ENCODE data around the gene OR5K1. TPM values are rescaled to one million over a fixed set of nuclear protein-coding genes. Genes with fewer than 3 reads are reported as not detected.

Gene OR5K1
- under 1 TPM in 2 of 8 experiments, not detected in 6; 0.10 to 0.28 TPM for total RNA-seq

DNA sequence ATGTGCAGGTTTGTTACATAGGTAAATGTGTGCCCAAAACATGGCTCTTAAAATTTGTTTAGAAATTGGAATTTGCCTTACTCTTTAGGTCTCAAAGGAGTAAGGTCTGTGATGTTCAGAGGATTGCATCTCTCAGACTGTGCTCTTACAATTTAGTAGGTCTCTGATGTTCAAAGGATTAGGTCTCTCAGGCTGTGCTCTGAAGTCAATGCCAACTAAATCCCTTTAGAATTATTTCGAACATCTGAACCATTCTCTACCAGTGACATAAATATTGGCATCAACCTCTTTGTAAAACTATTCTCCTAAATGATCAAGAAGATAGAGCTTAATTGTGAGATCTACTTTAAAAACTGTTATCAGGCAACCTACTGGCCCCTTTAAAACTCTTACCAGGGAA lies at the start of gene OR5K1:
Gene OR5K1, plus strand, starts transcription at position 301 of the 400 bp plus-strand sequence. CDS start 6,376 bp downstream, outside the sequence.
- Histone ChIP-seq H3K27ac (no peak within 1 kb of the TSS), H3K4me1 (replicated peaks in 1 of 2) (no peaks in the 10 kb centered on the region), H3K4me3 (no peak within 1 kb of the TSS)
- in situ Hi-C loops (cut with MboI; ENCODE audit: low pct_unique_long_range_greater_than_20kb in 2 of 9, low sequenced_read_pairs in 9 of 9, unreplicated experiment in 9 of 9), result no loop called here
- 0 to 100% (median 20%) methylated on average over 1 of the region's 1 CpG; no CpG with 5 or more reads in 1 of the 10 experiments for WGBS, 10 experiments
- no peak for ATAC-seq (replicated peaks in 6 of 8)

DNA sequence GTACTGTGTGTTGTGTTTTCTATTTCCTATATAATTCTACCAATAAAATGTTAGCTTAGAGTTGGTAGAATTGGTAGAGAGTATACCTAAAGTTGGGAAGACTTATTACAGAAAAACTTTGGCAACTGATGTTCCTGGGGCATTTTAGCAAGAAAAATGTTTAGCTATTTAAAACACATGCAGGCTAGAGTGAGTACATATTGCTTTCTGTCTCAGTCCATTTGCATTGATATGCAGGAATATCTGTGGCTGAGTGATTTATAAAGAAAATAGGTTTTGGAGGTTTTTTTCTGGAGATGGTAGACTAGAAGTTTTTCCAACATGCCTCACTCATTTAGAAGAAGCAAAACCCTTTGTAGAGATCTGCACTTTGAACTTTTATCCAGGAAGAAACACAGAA lies 30.4 kb upstream of the OR5K1 start:
- H3K4me1 ChIP-seq (replicated peaks in 1 of 2), result no peaks in the 10 kb centered on the region
- in situ Hi-C loops (cut with MboI; ENCODE audit: low pct_unique_long_range_greater_than_20kb in 2 of 9, low sequenced_read_pairs in 9 of 9, unreplicated experiment in 9 of 9), result no loop called here
- H3K27ac ChIP-seq, result no peak overlapping the region
- no peak overlapping the region for H3K4me3 ChIP-seq
- peak in 2 of 8 experiments; percentile 53 to 64 for ATAC-seq (replicated peaks in 6 of 8)

DNA sequence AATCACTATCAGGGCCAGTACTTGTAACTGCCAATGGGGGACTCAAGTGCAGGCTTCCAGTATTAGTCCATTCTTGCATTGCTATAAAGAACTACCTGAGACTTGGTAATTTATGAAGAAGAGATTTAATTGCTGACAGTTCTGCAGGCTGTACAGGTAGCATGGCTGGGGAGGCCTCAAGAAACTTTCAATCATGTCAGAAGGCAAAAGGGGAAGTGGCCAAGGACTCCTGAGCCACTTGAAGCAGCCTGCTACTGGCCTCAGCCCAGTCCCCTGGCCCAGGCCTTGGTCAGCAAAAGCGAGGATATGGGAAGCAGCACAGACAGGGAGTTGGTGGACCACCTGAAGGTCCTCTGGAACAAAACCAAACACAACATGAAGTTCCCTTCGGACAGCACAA lies 29.2 kb upstream of the OR5K1 start:
- H3K4me1 ChIP-seq (replicated peaks in 1 of 2), result no peaks in the 10 kb centered on the region
- no peak for ATAC-seq (replicated peaks in 6 of 8)
- H3K4me3 ChIP-seq, result no peak overlapping the region
- 0 to 50% (median 10%) methylated on average over 1 to 2 of the region's 2 CpGs; no CpG with 5 or more reads in 2 of the 10 experiments for WGBS, 10 experiments
- in situ Hi-C loops (cut with MboI; ENCODE audit: low pct_unique_long_range_greater_than_20kb in 2 of 9, low sequenced_read_pairs in 9 of 9, unreplicated experiment in 9 of 9), result no loop called here
- no peak overlapping the region for H3K27ac ChIP-seq

DNA sequence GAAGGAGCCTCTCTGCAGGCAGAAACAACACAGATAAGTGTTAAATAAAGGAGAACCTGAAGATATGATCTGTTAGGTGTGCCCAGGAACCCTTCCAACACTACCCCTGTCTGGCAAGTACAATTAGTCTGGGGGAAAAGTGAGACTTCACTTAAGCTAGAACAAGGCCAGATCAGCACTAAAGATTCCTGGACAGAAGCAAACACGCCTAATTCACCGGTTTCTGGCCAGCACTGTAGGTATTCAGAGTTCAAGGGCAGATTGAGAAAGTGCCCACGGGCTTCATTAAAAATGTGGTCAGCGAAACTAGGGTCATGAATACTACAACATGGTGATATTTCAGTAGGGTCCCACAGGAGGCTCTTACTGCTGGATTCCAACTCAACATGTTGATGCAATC lies 28.6 kb upstream of the OR5K1 start:
- 70 to 90% (median 81%) methylated on average over 2 to 4 of the region's 4 CpGs; no CpG with 5 or more reads in 6 of the 10 experiments for WGBS, 10 experiments
- Histone ChIP-seq H3K27ac (no peak overlapping the region), H3K4me1 (replicated peaks in 1 of 2) (no peaks in the 10 kb centered on the region), H3K4me3 (no peak overlapping the region)
- in situ Hi-C loops (cut with MboI; ENCODE audit: low pct_unique_long_range_greater_than_20kb in 2 of 9, low sequenced_read_pairs in 9 of 9, unreplicated experiment in 9 of 9), result no loop called here
- peak in 1 of 8 experiments; percentile 21 for ATAC-seq (replicated peaks in 6 of 8)

DNA sequence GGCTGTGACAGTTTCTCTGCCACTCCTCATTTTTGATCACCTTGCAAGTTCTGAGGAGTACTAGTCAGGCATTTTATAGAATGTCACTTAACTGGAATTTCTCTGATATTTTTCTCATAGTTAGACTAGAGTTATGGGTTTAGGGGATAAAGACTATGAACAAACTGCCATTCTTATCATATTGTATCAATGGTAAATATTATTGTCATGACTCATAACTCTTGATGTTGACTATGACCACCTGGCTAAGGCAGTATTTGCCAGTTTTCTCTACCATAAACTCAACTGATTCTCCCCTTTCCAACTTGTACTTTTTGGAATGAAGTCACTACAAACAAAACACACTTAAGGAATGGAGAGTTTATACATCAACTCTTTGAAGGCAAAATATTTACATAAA lies 22.7 kb upstream of the OR5K1 start:
- Histone ChIP-seq H3K27ac (no peak overlapping the region), H3K4me1 (replicated peaks in 1 of 2) (no peaks in the 10 kb centered on the region), H3K4me3 (no peak overlapping the region)
- in situ Hi-C loops (cut with MboI; ENCODE audit: low pct_unique_long_range_greater_than_20kb in 2 of 9, low sequenced_read_pairs in 9 of 9, unreplicated experiment in 9 of 9), result no loop called here
- no peak for ATAC-seq (replicated peaks in 6 of 8)

DNA sequence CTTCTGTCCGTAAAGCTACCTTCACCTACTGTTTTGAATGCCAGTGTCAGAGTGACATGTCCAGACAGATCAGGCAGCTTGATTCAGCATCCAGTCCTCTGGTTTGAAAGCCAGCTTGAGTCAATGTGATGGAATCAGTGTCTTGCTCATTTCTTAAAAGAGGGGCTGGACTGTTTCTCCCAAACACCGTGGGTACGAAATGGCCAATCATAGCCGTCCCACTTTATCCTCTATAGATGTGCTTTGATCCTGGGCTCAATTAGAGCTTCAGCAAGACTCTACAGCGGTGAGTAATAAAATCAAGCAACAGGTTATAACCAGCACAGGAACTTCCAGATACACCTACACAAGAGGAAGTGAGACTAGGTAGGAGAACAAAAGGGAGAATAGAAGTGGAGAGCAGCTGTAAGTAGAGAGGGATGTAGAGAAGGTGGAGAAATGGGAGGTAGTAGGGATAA lies 17.0 kb upstream of the OR5K1 start:
- in situ Hi-C loops (cut with MboI; ENCODE audit: low pct_unique_long_range_greater_than_20kb in 2 of 9, low sequenced_read_pairs in 9 of 9, unreplicated experiment in 9 of 9), result no loop called here
- Histone ChIP-seq H3K27ac (no peak overlapping the region), H3K4me1 (replicated peaks in 1 of 2) (no peaks in the 10 kb centered on the region), H3K4me3 (no peak overlapping the region)
- no peak for ATAC-seq (replicated peaks in 6 of 8)
- 16 to 95% (median 79%) methylated on average over 1 to 5 of the region's 5 CpGs for WGBS, 10 experiments

DNA sequence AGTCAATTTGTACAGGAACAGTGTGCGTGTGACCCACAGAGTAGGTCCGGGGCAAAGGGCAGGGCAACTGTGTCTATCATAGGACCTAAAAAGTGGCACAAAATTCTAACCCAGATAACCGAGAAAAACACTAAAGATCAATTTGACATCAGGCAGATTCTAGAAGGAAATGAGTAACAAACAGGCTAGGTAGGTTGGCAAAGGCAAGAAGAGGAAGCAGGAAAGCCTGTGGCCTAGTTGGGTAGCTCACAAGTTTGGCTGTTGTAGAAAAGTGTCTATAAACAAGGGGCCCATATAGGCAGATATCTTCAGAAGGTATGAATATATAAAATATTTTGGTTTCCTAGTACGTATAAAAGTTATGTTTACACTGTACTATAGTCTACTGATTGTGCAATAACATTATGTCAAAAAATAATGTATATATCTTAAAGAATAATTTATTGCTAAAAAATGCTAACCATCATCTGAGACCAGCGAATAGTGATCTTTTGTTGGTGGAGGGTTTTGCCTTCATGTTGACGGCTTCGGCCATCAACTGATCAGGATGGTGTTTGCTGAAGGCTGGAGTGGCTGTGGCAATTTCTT lies 13.3 kb upstream of the OR5K1 start:
- H3K27ac ChIP-seq, result no peak overlapping the region
- H3K4me3 ChIP-seq, result no peak overlapping the region
- ATAC-seq (replicated peaks in 6 of 8), result no peak
- WGBS, 10 experiments, result 36 to 91% (median 80%) methylated on average over 1 to 7 of the region's 7 CpGs; no CpG with 5 or more reads in 1 of the 10 experiments
- no peaks in the 10 kb centered on the region for H3K4me1 ChIP-seq (replicated peaks in 1 of 2)
- in situ Hi-C loops (cut with MboI; ENCODE audit: low pct_unique_long_range_greater_than_20kb in 2 of 9, low sequenced_read_pairs in 9 of 9, unreplicated experiment in 9 of 9), result no loop called here

DNA sequence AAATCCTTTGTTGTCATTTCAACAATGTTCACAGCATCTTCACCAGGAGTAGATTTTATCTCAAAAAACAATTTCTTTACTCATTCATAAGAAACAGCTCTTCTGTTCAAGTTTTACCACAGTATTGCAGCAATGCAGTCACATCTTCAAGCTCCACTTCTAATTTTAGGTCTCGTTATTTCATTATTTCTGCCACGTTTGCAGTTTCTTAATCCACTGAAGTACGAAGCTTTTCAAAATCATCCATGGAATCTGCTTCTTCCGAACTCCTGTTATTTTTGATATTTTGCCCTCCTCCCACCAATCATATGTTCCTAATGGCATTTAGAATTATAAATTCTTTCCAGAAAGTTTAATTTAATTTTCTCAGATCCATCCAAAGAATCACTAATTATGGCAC lies 12.6 kb upstream of the OR5K1 start:
- H3K4me3 ChIP-seq, result no peak overlapping the region
- in situ Hi-C loops (cut with MboI; ENCODE audit: low pct_unique_long_range_greater_than_20kb in 2 of 9, low sequenced_read_pairs in 9 of 9, unreplicated experiment in 9 of 9), result no loop called here
- no peak overlapping the region for H3K27ac ChIP-seq
- 6 to 91% (median 82%) methylated on average over 1 to 4 of the region's 4 CpGs for WGBS, 10 experiments
- H3K4me1 ChIP-seq (replicated peaks in 1 of 2), result no peaks in the 10 kb centered on the region
- ATAC-seq (replicated peaks in 6 of 8), result no peak

DNA sequence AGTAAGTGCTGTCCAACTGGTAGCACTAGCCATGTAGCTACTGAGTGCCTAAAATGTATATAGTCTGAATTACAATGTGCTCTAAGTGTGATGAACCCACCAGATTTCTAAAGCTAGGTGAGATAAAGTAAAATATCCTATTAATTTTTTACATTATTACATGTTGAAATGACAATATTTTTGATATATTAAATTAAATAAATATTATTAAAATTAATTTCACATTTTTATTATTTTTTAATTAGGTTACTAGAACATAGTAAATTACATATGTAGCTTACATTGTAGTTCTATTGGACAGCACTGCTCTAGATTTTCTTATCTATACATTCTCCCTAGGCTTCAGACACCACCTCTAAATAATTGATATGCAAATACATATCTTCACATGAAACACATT lies 9.2 kb upstream of the OR5K1 start:
- in situ Hi-C loops (cut with MboI; ENCODE audit: low pct_unique_long_range_greater_than_20kb in 2 of 9, low sequenced_read_pairs in 9 of 9, unreplicated experiment in 9 of 9), result no loop called here
- Histone ChIP-seq H3K27ac (no peak overlapping the region), H3K4me1 (replicated peaks in 1 of 2) (no peaks in the 10 kb centered on the region), H3K4me3 (no peak overlapping the region)
- ATAC-seq (replicated peaks in 6 of 8), result no peak

DNA sequence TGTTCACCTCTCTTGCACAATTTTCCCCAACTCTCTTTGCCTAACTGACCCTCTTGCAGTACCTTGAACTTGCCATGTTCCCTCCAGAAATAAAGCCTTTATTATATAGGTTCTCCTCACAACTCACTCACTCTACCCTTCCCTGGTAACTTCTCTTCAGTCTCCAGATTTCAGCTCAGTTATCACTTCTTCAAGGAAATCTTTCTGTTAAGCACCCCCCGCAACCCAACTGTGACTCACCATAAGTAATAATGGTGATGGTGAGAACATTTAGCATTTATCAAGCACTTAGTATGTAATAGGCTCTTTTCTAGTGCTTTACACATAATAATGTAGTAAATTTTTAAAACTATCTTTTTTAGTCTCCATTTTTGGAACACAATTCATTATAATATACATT lies 8.1 kb upstream of the OR5K1 start:
- in situ Hi-C loops (cut with MboI; ENCODE audit: low pct_unique_long_range_greater_than_20kb in 2 of 9, low sequenced_read_pairs in 9 of 9, unreplicated experiment in 9 of 9), result no loop called here
- Histone ChIP-seq H3K4me3 (no peak overlapping the region), H3K27ac (no peak overlapping the region), H3K4me1 (replicated peaks in 1 of 2) (no peaks in the 10 kb centered on the region)
- ATAC-seq (replicated peaks in 6 of 8), result no peak
- WGBS, 10 experiments, result 0 to 100% (median 83%) methylated on average over 1 of the region's 1 CpG; no CpG with 5 or more reads in 4 of the 10 experiments

DNA sequence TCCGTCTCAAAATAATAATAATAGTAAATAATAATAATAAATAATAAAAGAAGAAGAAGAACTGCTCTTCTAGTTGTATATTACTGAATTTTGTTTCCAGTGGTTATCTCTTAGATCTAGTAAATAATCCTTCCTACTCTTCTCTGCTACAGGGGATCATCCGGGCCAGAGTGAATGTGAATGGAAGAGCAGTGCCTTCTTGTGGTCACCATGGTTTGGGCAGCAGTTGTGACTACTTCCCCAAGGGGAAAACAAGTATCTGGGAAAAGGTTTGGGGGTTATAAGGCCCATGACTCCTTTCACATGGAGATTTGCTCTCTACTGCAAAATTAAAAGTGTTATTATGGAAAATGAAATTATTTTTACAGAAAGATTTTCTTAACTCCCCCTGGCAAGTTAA lies 5.5 kb upstream of the OR5K1 start:
- Histone ChIP-seq H3K27ac (no peak overlapping the region), H3K4me1 (replicated peaks in 1 of 2) (no peaks in the 10 kb centered on the region), H3K4me3 (no peak overlapping the region)
- in situ Hi-C loops (cut with MboI; ENCODE audit: low pct_unique_long_range_greater_than_20kb in 2 of 9, low sequenced_read_pairs in 9 of 9, unreplicated experiment in 9 of 9), result no loop called here
- no peak for ATAC-seq (replicated peaks in 6 of 8)
- WGBS, 10 experiments, result 75 to 100% (median 100%) methylated on average over 1 to 2 of the region's 2 CpGs; no CpG with 5 or more reads in 3 of the 10 experiments

DNA sequence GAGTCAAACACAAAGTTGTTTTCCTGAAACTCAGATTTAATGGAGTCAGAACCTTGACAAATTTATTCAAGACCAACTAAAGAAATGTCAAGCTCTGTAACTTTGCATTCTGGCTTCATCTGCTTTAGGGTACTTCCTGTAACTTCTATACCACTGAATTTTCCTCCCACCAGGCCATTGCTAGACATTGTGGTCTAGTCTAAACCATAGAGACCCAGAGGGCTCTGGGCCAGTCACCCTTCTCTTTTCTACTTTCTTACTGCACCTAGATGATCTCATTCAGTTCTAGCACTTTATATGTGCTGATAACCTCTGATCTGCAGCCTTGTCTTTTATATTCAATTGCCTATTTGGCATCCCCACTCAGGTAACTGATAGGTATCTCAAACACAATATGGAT lies 2.8 kb upstream of the OR5K1 start:
- Histone ChIP-seq H3K4me3 (no peak overlapping the region), H3K27ac (no peak overlapping the region), H3K4me1 (replicated peaks in 1 of 2) (no peaks in the 10 kb centered on the region)
- in situ Hi-C loops (cut with MboI; ENCODE audit: low pct_unique_long_range_greater_than_20kb in 2 of 9, low sequenced_read_pairs in 9 of 9, unreplicated experiment in 9 of 9), result no loop called here
- ATAC-seq (replicated peaks in 6 of 8), result no peak

DNA sequence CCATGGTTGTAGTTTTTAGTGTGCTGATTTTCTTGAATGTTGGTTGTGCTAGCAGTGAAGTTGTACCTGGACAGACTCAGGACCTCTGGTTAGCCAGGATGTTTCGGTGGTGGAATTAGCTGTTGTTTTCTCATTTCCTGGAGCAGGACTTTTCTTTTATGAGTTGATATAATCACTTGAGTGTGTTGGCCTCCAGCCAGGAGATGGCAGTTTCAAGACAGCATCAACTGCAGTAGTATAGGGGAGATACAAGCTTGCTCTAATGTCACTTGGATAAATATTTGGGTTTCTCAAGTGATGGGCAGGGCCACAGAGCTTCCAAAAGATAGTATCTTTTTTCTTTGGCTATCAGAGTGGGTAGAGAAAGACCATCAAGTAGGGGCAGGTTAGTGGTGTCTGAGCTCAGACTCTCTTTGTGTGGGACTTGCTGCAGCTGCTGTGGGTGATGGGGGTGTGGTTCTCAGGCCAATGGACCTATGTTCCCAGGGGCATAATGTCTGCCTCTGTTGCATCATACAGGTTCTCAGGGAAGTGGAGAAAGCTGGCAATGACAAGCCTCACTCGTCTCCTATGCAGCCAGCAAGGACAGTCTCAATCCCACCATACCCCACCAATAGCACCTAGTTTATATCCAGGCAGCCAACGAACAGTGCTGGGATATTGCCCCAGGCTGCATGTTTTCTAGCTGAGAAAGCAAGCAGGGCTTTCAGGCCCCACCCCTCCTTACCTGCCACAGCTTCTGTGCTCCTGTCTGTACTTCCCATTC lies 19.9 kb downstream of the OR5K1 start:
- ATAC-seq (replicated peaks in 6 of 8), result no peak
- no peak overlapping the region for H3K4me3 ChIP-seq
- no peaks in the 10 kb centered on the region for H3K4me1 ChIP-seq (replicated peaks in 1 of 2)
- in situ Hi-C loops (cut with MboI; ENCODE audit: low pct_unique_long_range_greater_than_20kb in 2 of 9, low sequenced_read_pairs in 9 of 9, unreplicated experiment in 9 of 9), result loop anchor here in 1 of 9 experiments (25.0 kb wide), 1 partner anchor 96 kb away; the partner anchor contains the start of gene OR5K3
- WGBS, 10 experiments, result 0 to 100% (median 49%) methylated on average over 1 to 2 of the region's 3 CpGs; no CpG with 5 or more reads in 3 of the 10 experiments
- H3K27ac ChIP-seq, result no peak overlapping the region

DNA sequence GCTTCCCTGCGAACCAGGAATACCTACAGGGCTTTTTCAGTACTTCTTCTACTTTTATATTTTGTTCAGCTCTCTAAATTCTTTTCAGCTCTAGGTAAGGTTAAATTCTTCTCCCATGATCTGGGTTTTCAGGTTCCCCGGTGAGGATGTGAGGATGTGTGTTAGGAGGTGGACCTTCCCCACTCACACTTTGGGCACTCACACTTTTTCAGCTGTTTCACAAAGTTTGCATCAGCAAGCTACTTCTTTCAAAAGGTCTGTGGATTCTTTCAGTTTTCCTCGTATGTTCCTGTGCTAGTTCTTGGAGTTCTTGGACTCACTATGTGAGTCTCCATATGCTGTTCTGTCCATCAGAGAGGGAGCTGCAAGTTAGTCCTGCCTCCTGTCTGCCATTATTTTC lies 20.6 kb downstream of the OR5K1 start:
- 0 to 93% (median 72%) methylated on average over 1 to 3 of the region's 3 CpGs; no CpG with 5 or more reads in 1 of the 10 experiments for WGBS, 10 experiments
- Histone ChIP-seq H3K27ac (no peak overlapping the region), H3K4me3 (no peak overlapping the region), H3K4me1 (replicated peaks in 1 of 2) (no peaks in the 10 kb centered on the region)
- in situ Hi-C loops (cut with MboI; ENCODE audit: low pct_unique_long_range_greater_than_20kb in 2 of 9, low sequenced_read_pairs in 9 of 9, unreplicated experiment in 9 of 9), result loop anchor here in 1 of 9 experiments (25.0 kb wide), 1 partner anchor 96 kb away; the partner anchor contains the start of gene OR5K3
- ATAC-seq (replicated peaks in 6 of 8), result no peak

All from motor neuron (in vitro differentiated cells).